AG10803 (cell line): ENCODE results near the gene ZDHHC5.
A peak's percentile ranks its signal among the peaks of the same experiment; 100 is the strongest.

Experiments
- DNase-seq: peaks from one replicate; pipeline ENCODE4 v3.0.0; 2010; ENCODE audit warnings: low read depth
- H3K4me3 ChIP-seq: 2 replicates; pipeline ENCODE4 v1.5.1; 2011; ENCODE audit warnings: mild to moderate bottlenecking, low read length, control low read depth
- TF ChIP-seq, protein P1 (sequence below): conservative IDR thresholded peaks from 2 replicates; pipeline ENCODE4 v1.5.1; 2011; ENCODE audit warnings: mild to moderate bottlenecking, low read length, control low read depth, inconsistent platforms

Gene ZDHHC5, protein sequence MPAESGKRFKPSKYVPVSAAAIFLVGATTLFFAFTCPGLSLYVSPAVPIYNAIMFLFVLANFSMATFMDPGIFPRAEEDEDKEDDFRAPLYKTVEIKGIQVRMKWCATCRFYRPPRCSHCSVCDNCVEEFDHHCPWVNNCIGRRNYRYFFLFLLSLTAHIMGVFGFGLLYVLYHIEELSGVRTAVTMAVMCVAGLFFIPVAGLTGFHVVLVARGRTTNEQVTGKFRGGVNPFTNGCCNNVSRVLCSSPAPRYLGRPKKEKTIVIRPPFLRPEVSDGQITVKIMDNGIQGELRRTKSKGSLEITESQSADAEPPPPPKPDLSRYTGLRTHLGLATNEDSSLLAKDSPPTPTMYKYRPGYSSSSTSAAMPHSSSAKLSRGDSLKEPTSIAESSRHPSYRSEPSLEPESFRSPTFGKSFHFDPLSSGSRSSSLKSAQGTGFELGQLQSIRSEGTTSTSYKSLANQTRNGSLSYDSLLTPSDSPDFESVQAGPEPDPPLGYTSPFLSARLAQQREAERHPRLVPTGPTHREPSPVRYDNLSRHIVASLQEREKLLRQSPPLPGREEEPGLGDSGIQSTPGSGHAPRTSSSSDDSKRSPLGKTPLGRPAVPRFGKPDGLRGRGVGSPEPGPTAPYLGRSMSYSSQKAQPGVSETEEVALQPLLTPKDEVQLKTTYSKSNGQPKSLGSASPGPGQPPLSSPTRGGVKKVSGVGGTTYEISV

DNA sequence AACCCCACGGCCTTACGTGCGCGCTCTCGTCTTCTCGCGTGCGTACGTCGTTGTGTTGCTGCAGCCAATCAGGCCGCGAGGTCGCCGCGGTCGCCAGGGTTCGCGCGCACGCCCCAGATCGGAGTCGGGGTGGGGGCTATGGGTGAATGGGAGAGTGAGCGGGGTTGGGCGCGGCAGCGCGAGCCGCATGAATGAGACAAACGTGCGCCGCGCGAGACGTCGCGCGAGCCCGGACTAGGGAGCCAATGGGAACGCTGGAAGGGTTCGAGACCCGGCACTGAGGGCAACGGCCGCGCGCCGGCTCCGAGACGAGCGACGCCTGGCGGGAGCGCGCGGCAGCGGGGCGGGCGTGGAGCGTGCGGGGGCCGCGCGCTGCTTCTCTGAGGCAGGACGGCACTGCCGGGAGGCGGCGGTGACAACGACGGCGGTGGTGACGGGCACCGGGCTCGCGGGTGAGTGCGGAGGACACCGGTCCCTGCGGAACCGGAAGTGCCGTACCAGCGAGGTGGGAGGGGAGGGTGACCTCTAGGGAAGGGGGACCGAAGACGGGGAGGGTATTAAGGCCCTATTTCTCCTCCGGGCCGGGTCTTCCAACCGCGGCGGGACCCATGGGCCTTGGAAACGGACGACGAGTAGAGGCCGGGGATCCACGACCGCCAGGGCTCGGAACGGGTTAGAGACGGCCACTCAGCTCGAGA is at the start of gene ZDHHC5:
Gene ZDHHC5, plus strand, starts transcription at position 379 of the 698 bp plus-strand sequence. CDS start 4,977 bp downstream, outside the sequence.
- TF ChIP-seq, protein P1, sequence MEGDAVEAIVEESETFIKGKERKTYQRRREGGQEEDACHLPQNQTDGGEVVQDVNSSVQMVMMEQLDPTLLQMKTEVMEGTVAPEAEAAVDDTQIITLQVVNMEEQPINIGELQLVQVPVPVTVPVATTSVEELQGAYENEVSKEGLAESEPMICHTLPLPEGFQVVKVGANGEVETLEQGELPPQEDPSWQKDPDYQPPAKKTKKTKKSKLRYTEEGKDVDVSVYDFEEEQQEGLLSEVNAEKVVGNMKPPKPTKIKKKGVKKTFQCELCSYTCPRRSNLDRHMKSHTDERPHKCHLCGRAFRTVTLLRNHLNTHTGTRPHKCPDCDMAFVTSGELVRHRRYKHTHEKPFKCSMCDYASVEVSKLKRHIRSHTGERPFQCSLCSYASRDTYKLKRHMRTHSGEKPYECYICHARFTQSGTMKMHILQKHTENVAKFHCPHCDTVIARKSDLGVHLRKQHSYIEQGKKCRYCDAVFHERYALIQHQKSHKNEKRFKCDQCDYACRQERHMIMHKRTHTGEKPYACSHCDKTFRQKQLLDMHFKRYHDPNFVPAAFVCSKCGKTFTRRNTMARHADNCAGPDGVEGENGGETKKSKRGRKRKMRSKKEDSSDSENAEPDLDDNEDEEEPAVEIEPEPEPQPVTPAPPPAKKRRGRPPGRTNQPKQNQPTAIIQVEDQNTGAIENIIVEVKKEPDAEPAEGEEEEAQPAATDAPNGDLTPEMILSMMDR = peak; percentile 24; the same call in 1 of the 2 replicates
- peak within 1 kb of the TSS; percentile 86 for H3K4me3 ChIP-seq
- peak; percentile 100 for DNase-seq

DNA sequence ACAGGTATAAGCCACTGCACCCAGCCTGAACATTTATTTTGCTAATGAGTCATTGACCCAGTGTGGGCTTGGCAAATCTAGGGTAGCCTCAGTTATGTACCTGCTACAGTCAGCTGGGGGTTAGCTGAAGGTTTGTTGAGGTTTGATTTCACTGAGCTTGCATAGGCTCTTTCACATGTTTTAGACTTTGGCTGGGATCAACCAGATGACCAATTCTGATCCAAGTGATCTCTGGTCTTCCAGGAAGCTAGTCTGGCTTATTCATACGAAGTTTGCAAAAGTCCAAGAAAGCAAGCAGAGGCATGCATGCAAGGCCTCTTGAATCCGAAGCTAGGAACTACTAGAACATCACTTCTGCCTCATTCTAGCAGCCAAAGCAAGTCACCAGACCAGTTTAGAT is 49.5 kb upstream of the ZDHHC5 start:
- no peak overlapping the region for H3K4me3 ChIP-seq
- DNase-seq = no peak
- TF ChIP-seq, protein P1 = no peak

DNA sequence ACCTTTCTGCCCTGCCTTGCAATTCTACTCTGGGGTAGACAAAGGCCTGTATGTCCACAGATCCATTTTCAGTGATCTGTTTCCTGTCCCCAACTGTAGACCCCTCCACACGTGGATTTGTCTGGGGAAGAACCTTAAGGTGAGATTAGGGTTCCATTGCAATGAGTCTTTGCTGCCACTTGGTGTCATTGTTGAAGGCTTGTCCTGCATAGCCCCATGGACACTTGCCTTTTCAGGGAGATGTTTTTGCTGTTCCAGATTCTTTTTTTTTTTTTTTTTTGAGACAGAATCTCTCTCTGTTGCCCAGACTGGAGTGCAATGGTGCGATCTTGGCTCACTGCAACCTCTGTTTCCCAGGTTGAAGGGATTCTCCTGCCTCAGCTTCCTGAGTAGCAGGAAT is 48.6 kb upstream of the ZDHHC5 start:
- DNase-seq = no peak
- H3K4me3 ChIP-seq = no peak overlapping the region
- TF ChIP-seq, protein P1 = peak; percentile 19; the same call in 1 of the 2 replicates

DNA sequence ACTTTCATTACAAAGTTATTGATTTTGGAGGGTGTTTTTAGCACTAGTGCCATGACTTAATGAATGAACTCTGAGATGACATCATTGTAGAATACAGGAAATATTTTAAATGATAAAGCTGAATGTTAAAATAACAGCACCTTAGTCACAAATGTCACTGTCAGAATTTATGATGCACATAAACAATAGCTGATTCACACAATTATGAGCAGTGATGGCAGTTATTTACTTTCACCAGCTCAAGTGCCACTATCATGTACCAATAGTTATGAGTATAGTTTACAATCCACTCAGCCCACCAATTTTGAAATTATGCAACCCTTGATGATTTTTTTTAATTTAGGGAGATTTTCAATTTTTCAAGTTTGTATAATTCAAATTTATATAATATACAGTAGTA is 47.4 kb upstream of the ZDHHC5 start:
- DNase-seq = no peak
- H3K4me3 ChIP-seq = no peak overlapping the region
- TF ChIP-seq, protein P1 = no peak

DNA sequence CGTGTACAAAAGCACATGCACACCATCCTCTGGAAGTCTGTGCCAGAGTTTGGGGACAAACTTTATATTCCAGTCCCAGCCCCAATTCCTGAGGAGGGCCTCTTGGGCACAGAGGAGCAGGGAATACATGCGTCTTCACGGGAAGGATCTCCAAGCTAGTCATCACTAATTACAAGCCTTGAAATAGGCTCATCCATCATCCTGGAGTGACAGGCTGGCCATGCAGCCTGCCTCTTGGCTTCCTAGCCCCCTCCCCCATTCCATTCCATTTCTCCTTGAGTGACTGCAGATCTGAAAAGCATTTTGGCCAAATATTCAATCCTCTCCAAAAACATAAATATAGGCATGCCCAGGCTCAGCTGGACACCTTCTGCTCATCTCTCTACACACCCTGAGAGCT is 45.7 kb upstream of the ZDHHC5 start:
- no peak for DNase-seq
- TF ChIP-seq, protein P1 = no peak

GRCh38 chr11:57624864-57625263 is 43.0 kb upstream of the ZDHHC5 start:
- no peak for DNase-seq
- TF ChIP-seq, protein P1 = no peak
- no peak overlapping the region for H3K4me3 ChIP-seq

More for the DNA sequence above, 45.7 kb upstream of the ZDHHC5 start:
- H3K4me3 ChIP-seq = no peak overlapping the region
